ENCODE data around the gene LIN37. TPM values are rescaled to one million over a fixed set of nuclear protein-coding genes. Genes with fewer than 3 reads are reported as not detected.

The LIN37 gene
- total RNA-seq, 1 donor from 2014 or later = 9.0 TPM

DNA sequence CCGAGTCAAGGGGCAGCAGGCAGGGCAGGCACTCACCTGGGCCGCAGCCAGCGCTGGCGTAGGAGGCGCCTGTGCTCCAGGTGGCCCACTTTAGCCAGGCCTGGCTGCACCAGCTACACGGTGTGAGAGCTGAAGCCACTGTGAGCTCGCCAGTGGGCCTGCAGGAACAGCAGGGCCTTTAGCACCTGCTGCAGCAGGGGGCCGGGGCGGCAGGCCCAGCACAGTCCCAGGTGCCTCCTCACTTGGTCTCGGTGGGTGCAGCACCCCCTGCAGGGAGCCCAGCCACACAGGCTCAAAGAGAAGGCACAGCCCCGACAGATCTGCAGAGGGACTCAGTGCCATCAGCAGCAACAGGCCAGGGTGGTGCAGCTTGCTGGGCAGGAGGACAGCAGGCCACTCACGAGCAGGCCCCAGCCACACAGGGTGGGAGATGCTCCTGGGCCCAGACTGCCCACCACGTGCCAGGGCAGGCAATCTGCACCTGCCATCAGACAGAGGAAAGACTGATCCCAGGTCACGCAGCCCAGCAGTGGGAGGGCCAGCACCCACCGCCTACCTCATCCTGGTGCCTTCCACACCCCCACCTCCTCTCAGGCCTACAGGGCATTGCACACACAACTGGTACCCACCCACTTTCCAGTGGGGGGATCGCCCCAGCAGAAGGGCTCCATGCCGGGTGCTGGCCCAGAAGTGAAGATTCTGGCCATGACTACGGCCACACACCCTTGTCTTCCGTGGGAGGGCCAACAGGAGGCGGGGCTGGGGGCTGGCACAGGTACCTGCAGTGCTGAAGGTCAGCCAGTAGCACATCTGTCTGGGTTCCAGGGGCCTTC lies 42.8 kb downstream of the LIN37 start:
- no peaks in the 10 kb centered on the region for H3K4me1 Mint-ChIP-seq (ENCODE audit: unreplicated experiment)
- no peaks in the 10 kb centered on the region for H3K9me3 Mint-ChIP-seq (ENCODE audit: unreplicated experiment)
- no peak overlapping the region for H3K4me3 Mint-ChIP-seq (ENCODE audit: unreplicated experiment)
- DNase-seq (ENCODE audit: low spot score) = no peak
- H3K36me3 Mint-ChIP-seq (ENCODE audit: low read depth, unreplicated experiment) = no peaks in the 10 kb centered on the region
- TF ChIP-seq, protein P1, sequence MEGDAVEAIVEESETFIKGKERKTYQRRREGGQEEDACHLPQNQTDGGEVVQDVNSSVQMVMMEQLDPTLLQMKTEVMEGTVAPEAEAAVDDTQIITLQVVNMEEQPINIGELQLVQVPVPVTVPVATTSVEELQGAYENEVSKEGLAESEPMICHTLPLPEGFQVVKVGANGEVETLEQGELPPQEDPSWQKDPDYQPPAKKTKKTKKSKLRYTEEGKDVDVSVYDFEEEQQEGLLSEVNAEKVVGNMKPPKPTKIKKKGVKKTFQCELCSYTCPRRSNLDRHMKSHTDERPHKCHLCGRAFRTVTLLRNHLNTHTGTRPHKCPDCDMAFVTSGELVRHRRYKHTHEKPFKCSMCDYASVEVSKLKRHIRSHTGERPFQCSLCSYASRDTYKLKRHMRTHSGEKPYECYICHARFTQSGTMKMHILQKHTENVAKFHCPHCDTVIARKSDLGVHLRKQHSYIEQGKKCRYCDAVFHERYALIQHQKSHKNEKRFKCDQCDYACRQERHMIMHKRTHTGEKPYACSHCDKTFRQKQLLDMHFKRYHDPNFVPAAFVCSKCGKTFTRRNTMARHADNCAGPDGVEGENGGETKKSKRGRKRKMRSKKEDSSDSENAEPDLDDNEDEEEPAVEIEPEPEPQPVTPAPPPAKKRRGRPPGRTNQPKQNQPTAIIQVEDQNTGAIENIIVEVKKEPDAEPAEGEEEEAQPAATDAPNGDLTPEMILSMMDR (IDR thresholded peaks at IDR 0.05; ENCODE audit: unreplicated experiment) = peak; percentile 24
- no peak overlapping the region for H3K27ac Mint-ChIP-seq (ENCODE audit: unreplicated experiment)
- H3K27me3 Mint-ChIP-seq (ENCODE audit: unreplicated experiment) = peaks cover 6% of the 10 kb centered on the region

DNA sequence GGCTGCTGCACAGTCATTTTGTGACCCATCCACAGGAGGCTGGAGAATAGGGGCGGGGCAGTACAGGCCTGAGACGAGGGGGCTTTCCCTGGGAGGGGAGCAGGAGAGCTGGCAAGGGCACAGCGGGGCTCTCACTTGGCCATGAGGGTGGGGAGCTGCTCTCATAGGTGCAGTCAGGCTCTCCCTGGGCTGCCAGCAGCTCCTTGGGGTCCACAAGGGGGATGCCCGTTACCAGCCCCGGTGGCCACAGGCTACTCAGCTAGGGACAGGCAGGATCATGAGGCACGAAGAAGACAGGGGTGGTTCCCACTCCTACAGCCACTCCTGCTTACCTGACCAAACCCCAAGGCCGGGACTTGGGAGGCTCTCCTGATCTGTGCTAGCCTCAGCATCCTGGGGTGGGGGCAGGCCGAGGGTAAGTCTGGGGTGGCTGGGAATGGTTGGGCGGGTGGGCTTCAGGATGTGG lies 43.5 kb downstream of the LIN37 start:
- Mint-ChIP-seq H3K36me3 (ENCODE audit: low read depth, unreplicated experiment) (no peaks in the 10 kb centered on the region), H3K4me3 (ENCODE audit: unreplicated experiment) (no peak overlapping the region), H3K4me1 (ENCODE audit: unreplicated experiment) (no peaks in the 10 kb centered on the region), H3K27ac (ENCODE audit: unreplicated experiment) (no peak overlapping the region), H3K27me3 (ENCODE audit: unreplicated experiment) (peaks cover 7% of the 10 kb centered on the region), H3K9me3 (ENCODE audit: unreplicated experiment) (no peaks in the 10 kb centered on the region)
- TF ChIP-seq, protein P1 (IDR thresholded peaks at IDR 0.05; ENCODE audit: unreplicated experiment) = no peak
- no peak for DNase-seq (ENCODE audit: low spot score)

DNA sequence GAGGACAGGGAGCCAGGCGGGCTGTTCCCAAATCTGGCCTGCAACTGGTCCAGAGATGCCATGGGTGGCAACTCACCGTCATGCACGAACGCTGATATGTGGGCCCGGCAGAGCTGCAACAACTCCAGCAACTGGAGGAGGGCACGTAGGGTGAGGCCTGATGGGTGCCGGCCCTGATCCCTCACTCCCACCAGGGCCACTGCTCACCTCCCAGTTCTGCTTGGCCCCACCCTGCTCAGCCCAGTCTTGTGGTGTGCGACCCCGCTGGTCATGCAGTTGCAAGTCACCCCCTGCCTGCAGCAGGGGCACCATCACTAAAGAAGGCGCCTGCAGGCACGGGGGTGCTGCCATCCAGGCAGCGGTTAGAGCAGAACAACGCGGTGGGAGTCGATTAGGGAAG lies 43.9 kb downstream of the LIN37 start:
- TF ChIP-seq, protein P1 (IDR thresholded peaks at IDR 0.05; ENCODE audit: unreplicated experiment) = no peak
- no peak for DNase-seq (ENCODE audit: low spot score)
- H3K4me1 Mint-ChIP-seq (ENCODE audit: unreplicated experiment) = no peaks in the 10 kb centered on the region
- no peaks in the 10 kb centered on the region for H3K36me3 Mint-ChIP-seq (ENCODE audit: low read depth, unreplicated experiment)
- no peaks in the 10 kb centered on the region for H3K9me3 Mint-ChIP-seq (ENCODE audit: unreplicated experiment)
- H3K27me3 Mint-ChIP-seq (ENCODE audit: unreplicated experiment) = peaks cover 11% of the 10 kb centered on the region
- H3K4me3 Mint-ChIP-seq (ENCODE audit: unreplicated experiment) = no peak overlapping the region
- no peak overlapping the region for H3K27ac Mint-ChIP-seq (ENCODE audit: unreplicated experiment)

DNA sequence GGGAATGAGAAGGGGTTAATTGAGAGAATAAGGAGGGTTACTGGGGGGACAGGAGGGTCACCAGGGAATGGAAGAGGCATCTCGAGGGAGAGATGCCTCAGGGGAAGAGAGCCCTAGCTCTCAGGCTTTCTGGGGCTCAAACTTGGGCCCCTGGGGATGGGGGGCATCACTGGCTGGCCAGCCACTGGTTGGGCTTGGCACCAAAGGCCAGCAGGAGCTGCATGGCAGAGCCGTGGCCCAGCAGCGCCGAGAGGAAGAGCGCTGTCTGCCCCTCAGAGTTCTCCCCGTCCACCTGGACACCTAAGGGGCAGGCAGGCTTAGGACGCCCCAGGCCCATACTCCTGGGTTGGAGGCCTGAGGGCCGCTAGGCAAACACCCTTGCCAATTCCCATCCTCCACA lies 44.5 kb downstream of the LIN37 start:
- H3K4me3 Mint-ChIP-seq (ENCODE audit: unreplicated experiment) = no peak overlapping the region
- no peak overlapping the region for H3K27ac Mint-ChIP-seq (ENCODE audit: unreplicated experiment)
- H3K27me3 Mint-ChIP-seq (ENCODE audit: unreplicated experiment) = peaks cover 11% of the 10 kb centered on the region
- DNase-seq (ENCODE audit: low spot score) = no peak
- TF ChIP-seq, protein P1 (IDR thresholded peaks at IDR 0.05; ENCODE audit: unreplicated experiment) = no peak
- no peaks in the 10 kb centered on the region for H3K9me3 Mint-ChIP-seq (ENCODE audit: unreplicated experiment)
- no peaks in the 10 kb centered on the region for H3K36me3 Mint-ChIP-seq (ENCODE audit: low read depth, unreplicated experiment)
- no peaks in the 10 kb centered on the region for H3K4me1 Mint-ChIP-seq (ENCODE audit: unreplicated experiment)
